PC-9 (cell line): ENCODE results near the gene UBASH3A.

Source experiments
- EZH2 ChIP-seq: fragments of 200-600 bp; sonication (generic); IDR thresholded peaks from 2 replicates; pipeline ENCODE4 v1.8.0; 2017; ENCODE audit warnings: antibody characterized with exemption, low read depth
- TF ChIP-seq, protein P1 (sequence below): fragments of 200-600 bp; sonication (generic); conservative IDR thresholded peaks from 2 replicates; pipeline ENCODE4 v1.6.1; 2017; ENCODE audit warnings: mixed run types, antibody characterized with exemption, mild to moderate bottlenecking, moderate library complexity

DNA sequence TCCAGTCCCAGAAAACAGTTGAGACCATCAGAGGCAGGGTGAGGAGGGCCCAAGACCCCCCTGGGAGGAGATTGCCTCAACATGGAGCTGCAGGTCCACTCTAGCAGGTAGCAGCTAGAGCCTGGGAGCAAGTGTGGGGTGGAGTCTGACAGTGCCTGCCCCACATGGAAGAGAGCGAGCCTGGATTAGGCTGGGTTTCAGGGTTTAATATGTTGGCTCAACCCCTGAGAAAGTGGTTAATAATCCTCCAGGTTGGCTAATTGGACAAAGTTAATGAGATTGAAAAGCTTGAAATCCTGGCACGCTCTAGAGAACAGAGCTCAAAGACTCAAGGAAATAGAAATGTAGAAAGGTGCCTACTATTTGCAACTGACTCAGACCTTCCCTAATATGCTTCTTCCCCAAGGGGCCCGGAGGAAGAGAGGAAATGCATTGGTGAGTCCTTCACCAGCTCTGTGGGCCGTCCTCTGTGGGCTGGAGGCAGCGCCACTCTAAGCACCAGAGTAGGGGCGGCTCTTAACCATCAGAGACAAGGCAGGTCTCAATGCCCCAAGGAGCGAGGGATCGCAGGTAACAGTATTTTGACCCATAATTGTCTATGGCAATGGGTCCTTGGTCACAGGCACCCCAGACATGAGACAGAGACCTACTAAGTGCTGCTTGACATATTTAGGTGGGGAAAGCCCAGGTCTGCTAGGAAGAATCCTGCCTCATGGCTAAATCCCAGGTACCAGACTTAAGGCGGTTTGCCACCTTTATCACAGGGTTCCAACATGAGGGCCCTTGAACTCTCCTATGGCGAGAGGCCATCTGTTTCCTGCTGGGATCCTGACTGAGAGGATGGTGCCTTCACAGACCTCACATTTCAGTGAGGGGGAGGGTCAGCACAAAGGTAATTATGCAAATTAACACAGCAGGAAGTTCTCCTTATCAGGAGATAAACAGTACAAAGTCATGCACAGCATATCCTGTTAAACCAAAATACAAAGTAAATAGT is 58.5 kb downstream of the UBASH3A start:
- TF ChIP-seq, protein P1, sequence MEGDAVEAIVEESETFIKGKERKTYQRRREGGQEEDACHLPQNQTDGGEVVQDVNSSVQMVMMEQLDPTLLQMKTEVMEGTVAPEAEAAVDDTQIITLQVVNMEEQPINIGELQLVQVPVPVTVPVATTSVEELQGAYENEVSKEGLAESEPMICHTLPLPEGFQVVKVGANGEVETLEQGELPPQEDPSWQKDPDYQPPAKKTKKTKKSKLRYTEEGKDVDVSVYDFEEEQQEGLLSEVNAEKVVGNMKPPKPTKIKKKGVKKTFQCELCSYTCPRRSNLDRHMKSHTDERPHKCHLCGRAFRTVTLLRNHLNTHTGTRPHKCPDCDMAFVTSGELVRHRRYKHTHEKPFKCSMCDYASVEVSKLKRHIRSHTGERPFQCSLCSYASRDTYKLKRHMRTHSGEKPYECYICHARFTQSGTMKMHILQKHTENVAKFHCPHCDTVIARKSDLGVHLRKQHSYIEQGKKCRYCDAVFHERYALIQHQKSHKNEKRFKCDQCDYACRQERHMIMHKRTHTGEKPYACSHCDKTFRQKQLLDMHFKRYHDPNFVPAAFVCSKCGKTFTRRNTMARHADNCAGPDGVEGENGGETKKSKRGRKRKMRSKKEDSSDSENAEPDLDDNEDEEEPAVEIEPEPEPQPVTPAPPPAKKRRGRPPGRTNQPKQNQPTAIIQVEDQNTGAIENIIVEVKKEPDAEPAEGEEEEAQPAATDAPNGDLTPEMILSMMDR = no peak
- no peak for TF ChIP-seq EZH2
